ENCODE data around the gene MCRIP1. TPM values are rescaled to one million over a fixed set of nuclear protein-coding genes. Genes with fewer than 3 reads are reported as not detected.

The MCRIP1 gene
- total and polyA plus RNA-seq, 2 of the 8 experiments (the other 6 are each of a cell fraction or from before 2014, with no cell fraction given), result 103 to 151 TPM

GRCh38 chr17:81870131-81870980 lies 37.3 kb upstream of the MCRIP1 start:
- H3K36me3 ChIP-seq (ENCODE audit: control insufficient read depth in 2 of 4, insufficient read depth in 4 of 4, low read length in 3 of 4), result peaks cover 0 to 12% (median 5%) of the 10 kb centered on the region in 4 experiments; a peak in 2 of 8 replicates
- H2AK5ac ChIP-seq (ENCODE audit: low read depth, low read length), result no peak overlapping the region
- peaks cover 12% of the 10 kb centered on the region; the same call in 1 of the 2 replicates for H3K23me2 ChIP-seq (ENCODE audit: low read depth, low read length)
- peak overlapping the region; percentile 75 to 76 for H3K4me2 ChIP-seq (ENCODE audit: insufficient read depth in 1 of 2, low read depth in 2 of 2, low read length in 2 of 2)
- no peak for FAIRE-seq
- H3K9me3 ChIP-seq (ENCODE audit: insufficient read depth in 2 of 2, low read depth in 1 of 2, low read length in 1 of 2), result no peaks in the 10 kb centered on the region
- peaks cover 2% of the 10 kb centered on the region; the same call in 1 of the 2 replicates for H3K79me1 ChIP-seq (ENCODE audit: low read depth, low read length)
- WGBS, 2 experiments (ENCODE audit: extremely low coverage in 1 of 2, insufficient coverage in 1 of 2, insufficient read length in 1 of 2, insufficient replicate concordance in 2 of 2, low coverage in 1 of 2, low lambda C conversion rate in 2 of 2, missing lambda C conversion rate in 1 of 2), result 6% methylated on average over 43 of the region's 65 CpGs; no CpG with 5 or more reads in 1 of the 2 experiments
- H2BK12ac ChIP-seq (ENCODE audit: low read depth, low read length), result no peak overlapping the region
- H4K91ac ChIP-seq (replicated peaks; ENCODE audit: insufficient read length, low read length), result peak overlapping the region; percentile 54
- H3K79me2 ChIP-seq (ENCODE audit: control insufficient read depth in 1 of 2, insufficient read depth in 2 of 2, low read length in 2 of 2), result peaks cover 3 to 4% of the 10 kb centered on the region in 2 experiments; a peak in 2 of 4 replicates
- peaks cover 6 to 29% of the 10 kb centered on the region in 2 experiments for H4K20me1 ChIP-seq (replicated peaks in 1 of 2; ENCODE audit: control insufficient read depth in 1 of 2, insufficient read depth in 2 of 2, low read length in 2 of 2)
- H3K4me1 ChIP-seq (replicated peaks in 1 of 4; ENCODE audit: control insufficient read depth in 3 of 4, insufficient read depth in 4 of 4, low read length in 3 of 4), result peaks cover 0 to 31% (median 21%) of the 10 kb centered on the region in 4 experiments; a peak in 6 of 7 replicates
- no peak overlapping the region for H2BK120ac ChIP-seq (replicated peaks; ENCODE audit: low read depth, low read length)
- peak overlapping the region; percentile 25 to 59 (median 46); a peak in 5 of 7 replicates for H3K9ac ChIP-seq (replicated peaks in 1 of 4; ENCODE audit: extremely low read depth in 1 of 4, low read depth in 3 of 4, low read length in 3 of 4)
- H3K18ac ChIP-seq (ENCODE audit: extremely low read depth, low read length), result no peak overlapping the region; the same call in 1 of the 2 replicates
- no peak overlapping the region for H3K4ac ChIP-seq (replicated peaks; ENCODE audit: insufficient read length, low read depth, low read length)
- no peak overlapping the region; the same call in 1 of the 2 replicates for H2BK5ac ChIP-seq (ENCODE audit: low read depth, low read length)
- H3K56ac ChIP-seq (replicated peaks; ENCODE audit: insufficient read length, low read depth, low read length), result peak overlapping the region; percentile 2
- no peak overlapping the region for H2BK20ac ChIP-seq (ENCODE audit: low read length)
- H3K14ac ChIP-seq (ENCODE audit: insufficient read length), result no peak overlapping the region
- DNase-seq (ENCODE audit: low read depth in 1 of 2, low spot score in 2 of 2), result peak in 1 of 2 experiments; percentile 62
- CTCF ChIA-PET (ENCODE audit: partially characterized antibody), result interaction anchor here (0.7 to 2.9 kb wide), 43 partner anchors 9 to 206 kb away, joined by 3 to 24 read pairs (median 5); partner anchors contain the start of genes MRPL12, NPB, PCYT2 and PYCR1
- no peak overlapping the region for H2BK15ac ChIP-seq (ENCODE audit: low read length)
- no peak overlapping the region for H4K5ac ChIP-seq (ENCODE audit: insufficient read length, low read depth, low read length)
- H2AFZ ChIP-seq (ENCODE audit: low read length), result no peak overlapping the region
- H4K8ac ChIP-seq (ENCODE audit: extremely low read depth, insufficient read depth, low read length), result no peak overlapping the region; the same call in 1 of the 2 replicates
- POLR2A ChIA-PET (ENCODE audit: partially characterized antibody), result interaction anchor here (0.6 to 6.6 kb wide), 31 partner anchors 10 to 429 kb away, joined by 3 to 41 read pairs (median 5); partner anchors contain the start of genes ALYREF, ANAPC11, CENPX and DCXR
- no peaks in the 10 kb centered on the region for H3K27me3 ChIP-seq (replicated peaks in 1 of 4; ENCODE audit: control insufficient read depth in 3 of 4, extremely low read depth in 1 of 4, insufficient read depth in 3 of 4, low read length in 3 of 4)
- H3K23ac ChIP-seq (ENCODE audit: insufficient read length), result no peak overlapping the region
- H3K27ac ChIP-seq (ENCODE audit: low read depth, low read length), result no peak overlapping the region; the same call in 1 of the 2 replicates
- H3K4me3 ChIP-seq (ENCODE audit: extremely low read depth in 1 of 4, insufficient read depth in 2 of 4, low read depth in 3 of 4, low read length in 4 of 4), result peak overlapping the region; percentile 63 to 79 (median 76)
- TF ChIP-seq SIN3A (conservative IDR thresholded peaks at IDR 0.05 in 1 of 2, IDR thresholded peaks at IDR 0.05 in 1 of 2; ENCODE audit: low read depth in 1 of 2, low read length in 2 of 2) (0 out of 4 replicates have a peak, but pooled peaks of 1 of the 2 experiments have one; percentile 4), TBP (IDR thresholded peaks at IDR 0.05; ENCODE audit: low read depth, low read length) (no peak), SAP30 (IDR thresholded peaks at IDR 0.05; ENCODE audit: insufficient read depth, insufficient replicate concordance, low read length) (peak; percentile 56), POLR2A (IDR thresholded peaks at IDR 0.05; ENCODE audit: control extremely low read depth in 1 of 2, low read depth in 2 of 2, low read length in 2 of 2) (peak; percentile 2 to 20; a peak in 1 of 3 replicates), E2F6 (IDR thresholded peaks at IDR 0.05) (no peak), GABPA (IDR thresholded peaks at IDR 0.05; ENCODE audit: borderline replicate concordance, insufficient read depth, low read length) (no peak), RNF2 (IDR thresholded peaks at IDR 0.05; ENCODE audit: borderline replicate concordance, low read depth, low read length, missing control alignments, poor library complexity, severe bottlenecking) (no peak), FOSL1 (IDR thresholded peaks at IDR 0.05; ENCODE audit: insufficient read depth, low read depth, low read length) (no peak)

All from H1 (cell line).